SK-N-SH treated with all-trans-retinoic acid at 6 μM for 48 hours (cell line): ENCODE data around the gene RPL37.

ENCODE experiments used
- ARNTL ChIP-seq: fragments of 450-650 bp; formaldehyde crosslinking; IDR thresholded peaks from 2 replicates; pipeline ENCODE4 v1.5.0; 2020; ENCODE audit warnings: low read depth, mild to moderate bottlenecking, moderate library complexity, borderline replicate concordance
- BACH2 ChIP-seq: fragments of 250-450 bp; sonication (Bioruptor Pico); IDR thresholded peaks from 2 replicates; pipeline ENCODE4 v1.9.0; 2021; ENCODE audit warnings: mild to moderate bottlenecking, borderline replicate concordance
- CSDC2 ChIP-seq: fragments of 250-450 bp; sonication (Bioruptor Pico); IDR thresholded peaks from 2 replicates; pipeline ENCODE4 v1.5.0; 2020; ENCODE audit warnings: mild to moderate bottlenecking, moderate library complexity
- ESRRG ChIP-seq: fragments of 250-450 bp; sonication (Bioruptor Pico); IDR thresholded peaks from 2 replicates; pipeline ENCODE4 v1.6.1; 2021; ENCODE audit warnings: mild to moderate bottlenecking
- RARB ChIP-seq: fragments of 250-450 bp; sonication (Bioruptor Pico); IDR thresholded peaks from 2 replicates; pipeline ENCODE4 v1.8.0; 2021; ENCODE audit warnings: mild to moderate bottlenecking, moderate library complexity
- SNAI2 ChIP-seq: fragments of 250-450 bp; sonication (Bioruptor Pico); IDR thresholded peaks from 2 replicates; pipeline ENCODE4 v1.5.0; 2020; ENCODE audit warnings: mild to moderate bottlenecking, moderate library complexity
- TCF4 ChIP-seq: fragments of 250-450 bp; sonication (Bioruptor Pico); IDR thresholded peaks from 2 replicates; pipeline ENCODE4 v1.8.0; 2021; ENCODE audit warnings: mild to moderate bottlenecking, moderate library complexity, borderline replicate concordance
- ZFP3 ChIP-seq: fragments of 250-450 bp; sonication (Bioruptor Pico); IDR thresholded peaks from 2 replicates; pipeline ENCODE4 v1.5.0; 2020; ENCODE audit warnings: mild to moderate bottlenecking, moderate library complexity
- ZFP30 ChIP-seq: fragments of 450-650 bp; formaldehyde crosslinking; IDR thresholded peaks from 2 replicates; pipeline ENCODE4 v1.5.0; 2022; ENCODE audit warnings: mild to moderate bottlenecking, moderate library complexity
- ZNF565 ChIP-seq: fragments of 450-650 bp; formaldehyde crosslinking; conservative IDR thresholded peaks from 2 replicates; pipeline ENCODE4 v1.5.0; 2020; ENCODE audit warnings: low read depth, mild to moderate bottlenecking, moderate library complexity
- ZNF70 ChIP-seq: fragments of 450-650 bp; formaldehyde crosslinking; IDR thresholded peaks from 2 replicates; pipeline ENCODE4 v1.5.0; 2020; ENCODE audit warnings: mild to moderate bottlenecking, moderate library complexity
- TF ChIP-seq, protein P1 (sequence below): fragments of 250-450 bp; sonication (Bioruptor Pico); IDR thresholded peaks from 2 replicates; pipeline ENCODE4 v1.8.0; 2021; ENCODE audit warnings: low read depth, mild to moderate bottlenecking, moderate library complexity, borderline replicate concordance
- TF ChIP-seq, protein P2 (sequence below): fragments of 250-450 bp; sonication (Bioruptor Pico); IDR thresholded peaks from 2 replicates; pipeline ENCODE4 v1.5.1; 2020; ENCODE audit warnings: low read depth, mild to moderate bottlenecking, moderate library complexity
- TF ChIP-seq, protein P3 (sequence below): fragments of 250-450 bp; sonication (Bioruptor Pico); IDR thresholded peaks from 2 replicates; pipeline ENCODE4 v1.5.0; 2020; ENCODE audit warnings: mild to moderate bottlenecking, moderate library complexity

DNA sequence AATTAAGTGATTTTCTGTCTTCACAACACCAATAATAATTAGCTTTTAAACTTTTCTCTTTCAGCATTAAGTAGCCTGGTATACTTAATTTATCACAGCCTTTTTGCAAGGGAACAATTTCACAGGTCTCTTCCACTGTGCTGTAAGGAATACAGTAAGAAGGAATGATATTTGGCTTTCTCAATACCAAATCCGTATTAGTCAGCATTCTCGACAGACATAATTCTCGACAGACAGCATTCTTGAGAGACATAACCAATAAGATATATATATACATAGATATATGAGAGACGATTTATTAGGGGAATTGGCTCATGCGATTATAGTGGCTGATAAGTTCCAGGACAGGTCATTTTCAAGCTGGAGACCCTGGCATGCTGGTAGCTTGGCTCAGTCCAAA is 54.8 kb downstream of the RPL37 start:
- TF ChIP-seq RARB (CRISPR knock-in tag) (no peak), ZNF70 (CRISPR knock-in tag) (no peak), ZFP30 (CRISPR knock-in tag) (no peak), ZFP3 (no peak), ARNTL (CRISPR knock-in tag) (no peak), BACH2 (CRISPR knock-in tag) (no peak), ESRRG (CRISPR knock-in tag) (no peak), ZNF565 (CRISPR knock-in tag) (no peak), CSDC2 (no peak), TCF4 (CRISPR knock-in tag) (no peak), SNAI2 (CRISPR knock-in tag) (no peak)
- TF ChIP-seq, protein P1, sequence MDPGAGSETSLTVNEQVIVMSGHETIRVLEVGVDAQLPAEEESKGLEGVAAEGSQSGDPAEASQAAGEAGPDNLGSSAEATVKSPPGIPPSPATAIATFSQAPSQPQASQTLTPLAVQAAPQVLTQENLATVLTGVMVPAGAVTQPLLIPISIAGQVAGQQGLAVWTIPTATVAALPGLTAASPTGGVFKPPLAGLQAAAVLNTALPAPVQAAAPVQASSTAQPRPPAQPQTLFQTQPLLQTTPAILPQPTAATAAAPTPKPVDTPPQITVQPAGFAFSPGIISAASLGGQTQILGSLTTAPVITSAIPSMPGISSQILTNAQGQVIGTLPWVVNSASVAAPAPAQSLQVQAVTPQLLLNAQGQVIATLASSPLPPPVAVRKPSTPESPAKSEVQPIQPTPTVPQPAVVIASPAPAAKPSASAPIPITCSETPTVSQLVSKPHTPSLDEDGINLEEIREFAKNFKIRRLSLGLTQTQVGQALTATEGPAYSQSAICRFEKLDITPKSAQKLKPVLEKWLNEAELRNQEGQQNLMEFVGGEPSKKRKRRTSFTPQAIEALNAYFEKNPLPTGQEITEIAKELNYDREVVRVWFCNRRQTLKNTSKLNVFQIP (CRISPR knock-in tag): no peak
- TF ChIP-seq, protein P2, sequence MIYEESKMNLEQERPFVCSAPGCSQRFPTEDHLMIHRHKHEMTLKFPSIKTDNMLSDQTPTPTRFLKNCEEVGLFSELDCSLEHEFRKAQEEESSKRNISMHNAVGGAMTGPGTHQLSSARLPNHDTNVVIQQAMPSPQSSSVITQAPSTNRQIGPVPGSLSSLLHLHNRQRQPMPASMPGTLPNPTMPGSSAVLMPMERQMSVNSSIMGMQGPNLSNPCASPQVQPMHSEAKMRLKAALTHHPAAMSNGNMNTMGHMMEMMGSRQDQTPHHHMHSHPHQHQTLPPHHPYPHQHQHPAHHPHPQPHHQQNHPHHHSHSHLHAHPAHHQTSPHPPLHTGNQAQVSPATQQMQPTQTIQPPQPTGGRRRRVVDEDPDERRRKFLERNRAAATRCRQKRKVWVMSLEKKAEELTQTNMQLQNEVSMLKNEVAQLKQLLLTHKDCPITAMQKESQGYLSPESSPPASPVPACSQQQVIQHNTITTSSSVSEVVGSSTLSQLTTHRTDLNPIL: no peak
- TF ChIP-seq, protein P3, sequence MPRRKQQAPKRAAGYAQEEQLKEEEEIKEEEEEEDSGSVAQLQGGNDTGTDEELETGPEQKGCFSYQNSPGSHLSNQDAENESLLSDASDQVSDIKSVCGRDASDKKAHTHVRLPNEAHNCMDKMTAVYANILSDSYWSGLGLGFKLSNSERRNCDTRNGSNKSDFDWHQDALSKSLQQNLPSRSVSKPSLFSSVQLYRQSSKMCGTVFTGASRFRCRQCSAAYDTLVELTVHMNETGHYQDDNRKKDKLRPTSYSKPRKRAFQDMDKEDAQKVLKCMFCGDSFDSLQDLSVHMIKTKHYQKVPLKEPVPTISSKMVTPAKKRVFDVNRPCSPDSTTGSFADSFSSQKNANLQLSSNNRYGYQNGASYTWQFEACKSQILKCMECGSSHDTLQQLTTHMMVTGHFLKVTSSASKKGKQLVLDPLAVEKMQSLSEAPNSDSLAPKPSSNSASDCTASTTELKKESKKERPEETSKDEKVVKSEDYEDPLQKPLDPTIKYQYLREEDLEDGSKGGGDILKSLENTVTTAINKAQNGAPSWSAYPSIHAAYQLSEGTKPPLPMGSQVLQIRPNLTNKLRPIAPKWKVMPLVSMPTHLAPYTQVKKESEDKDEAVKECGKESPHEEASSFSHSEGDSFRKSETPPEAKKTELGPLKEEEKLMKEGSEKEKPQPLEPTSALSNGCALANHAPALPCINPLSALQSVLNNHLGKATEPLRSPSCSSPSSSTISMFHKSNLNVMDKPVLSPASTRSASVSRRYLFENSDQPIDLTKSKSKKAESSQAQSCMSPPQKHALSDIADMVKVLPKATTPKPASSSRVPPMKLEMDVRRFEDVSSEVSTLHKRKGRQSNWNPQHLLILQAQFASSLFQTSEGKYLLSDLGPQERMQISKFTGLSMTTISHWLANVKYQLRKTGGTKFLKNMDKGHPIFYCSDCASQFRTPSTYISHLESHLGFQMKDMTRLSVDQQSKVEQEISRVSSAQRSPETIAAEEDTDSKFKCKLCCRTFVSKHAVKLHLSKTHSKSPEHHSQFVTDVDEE: no peak
